GM15510 (cell line): ENCODE data around the gene UBE4A.

Source experiments
- POLR2A ChIP-seq: IDR thresholded peaks from 3 replicates; pipeline ENCODE4 v1.6.1; 2011; ENCODE audit warnings: borderline replicate concordance; ENCODE audit not compliant: insufficient read length; ENCODE audit errors: extremely low read depth

Gene UBE4A

GRCh38 chr11:118370774-118371173, 11.4 kb downstream of the UBE4A start:
- no peak for TF ChIP-seq POLR2A

DNA sequence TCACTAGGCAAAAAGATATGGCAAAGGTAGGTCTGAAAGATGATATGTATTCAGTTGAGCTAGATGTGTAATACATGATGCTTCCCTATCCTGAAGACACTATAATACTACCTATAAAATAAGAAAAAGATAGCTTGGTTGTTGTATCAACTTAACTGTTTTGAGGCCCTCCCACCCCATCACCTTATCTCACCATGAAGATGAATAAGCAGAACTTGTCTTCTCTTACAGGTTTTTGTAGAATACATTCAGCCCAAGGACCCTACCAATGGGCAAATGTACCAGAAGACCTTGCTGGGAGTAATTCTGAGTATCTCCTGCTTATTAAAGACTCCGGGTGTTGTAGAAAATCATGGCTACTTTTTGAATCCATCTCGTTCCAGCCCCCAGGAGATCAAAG, 13.9 kb downstream of the UBE4A start:
- TF ChIP-seq POLR2A, result no peak

DNA sequence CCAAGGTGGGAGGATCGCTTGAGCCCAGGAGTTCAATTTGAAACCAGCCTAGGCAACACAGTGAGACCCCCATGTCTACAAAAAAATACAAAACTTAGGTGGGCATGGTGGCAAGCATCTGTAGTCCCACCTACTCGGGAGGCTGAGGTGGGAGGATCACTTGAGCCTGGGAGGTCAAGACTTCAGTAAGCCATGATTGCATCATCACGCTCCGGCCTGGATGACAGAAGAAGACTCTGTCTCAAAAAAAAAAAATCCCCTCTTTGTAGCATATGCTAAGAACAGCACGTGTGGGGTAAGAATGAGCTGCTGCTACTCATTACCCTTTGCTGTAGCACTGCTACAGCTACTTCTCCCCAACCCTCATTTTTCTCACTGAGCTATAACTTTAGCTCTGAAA, 14.5 kb downstream of the UBE4A start:
- TF ChIP-seq POLR2A, result no peak

GRCh38 chr11:118374729-118375128, 15.3 kb downstream of the UBE4A start:
- TF ChIP-seq POLR2A, result no peak

DNA sequence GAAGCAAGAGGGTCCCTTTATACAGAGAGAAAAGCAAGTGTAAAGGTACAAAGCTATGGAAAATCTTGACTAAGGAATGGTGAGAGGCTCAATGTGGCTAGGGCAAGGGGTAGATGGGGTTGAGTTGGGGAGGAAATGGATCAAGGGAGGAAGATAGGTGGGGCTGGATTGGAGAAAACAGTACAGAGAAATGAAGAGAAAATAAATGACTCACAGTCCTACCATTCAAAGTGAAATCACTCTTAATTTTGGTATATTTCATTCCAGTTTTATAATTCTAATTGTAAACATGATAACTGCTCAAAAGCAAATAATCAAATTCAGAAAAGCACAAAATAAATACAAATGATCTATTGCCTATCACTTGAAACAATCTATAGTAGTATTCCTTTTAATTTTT, 16.6 kb downstream of the UBE4A start:
- no peak for TF ChIP-seq POLR2A

GRCh38 chr11:118379497-118379896, 20.1 kb downstream of the UBE4A start:
- no peak for TF ChIP-seq POLR2A

DNA sequence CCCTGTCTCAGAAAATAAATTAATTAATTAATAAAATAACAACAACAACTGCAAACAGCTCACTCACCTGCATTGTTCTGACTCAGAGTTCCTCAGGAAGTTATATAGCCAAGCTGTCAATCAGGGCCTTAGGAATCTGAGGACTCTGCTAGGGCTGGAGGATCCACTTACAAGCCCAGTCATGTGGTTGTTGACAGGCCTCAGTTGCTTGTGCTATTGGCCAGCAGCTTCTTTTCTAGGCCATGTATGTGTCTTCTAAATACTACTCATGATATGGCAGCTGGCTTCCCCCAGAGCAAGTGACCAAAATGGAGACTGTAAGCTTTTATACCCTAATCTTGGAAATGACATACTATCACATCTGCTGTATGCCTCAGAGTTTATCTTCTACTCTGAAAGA, 21.2 kb downstream of the UBE4A start:
- no peak for TF ChIP-seq POLR2A

DNA sequence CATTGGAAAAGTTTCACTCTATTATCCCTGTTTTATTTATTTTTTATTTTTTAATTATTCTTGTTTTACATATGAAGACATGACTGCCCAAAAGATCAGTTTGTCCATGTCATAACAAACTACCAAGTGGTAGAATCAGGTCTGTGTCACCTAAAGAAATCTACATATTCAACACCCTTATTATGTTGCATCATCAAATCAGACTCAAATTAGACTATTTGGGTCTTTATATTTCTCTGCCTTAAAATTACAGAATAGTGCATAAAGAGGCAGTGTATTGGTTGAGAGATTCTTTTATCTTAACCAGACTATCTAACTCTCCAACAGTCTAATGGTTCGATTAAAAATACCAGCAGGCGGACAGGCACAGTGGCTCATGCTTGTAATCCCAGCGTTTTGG, 23.6 kb downstream of the UBE4A start:
- TF ChIP-seq POLR2A, result no peak

GRCh38 chr11:118383657-118384056, 24.3 kb downstream of the UBE4A start:
- TF ChIP-seq POLR2A, result no peak

DNA sequence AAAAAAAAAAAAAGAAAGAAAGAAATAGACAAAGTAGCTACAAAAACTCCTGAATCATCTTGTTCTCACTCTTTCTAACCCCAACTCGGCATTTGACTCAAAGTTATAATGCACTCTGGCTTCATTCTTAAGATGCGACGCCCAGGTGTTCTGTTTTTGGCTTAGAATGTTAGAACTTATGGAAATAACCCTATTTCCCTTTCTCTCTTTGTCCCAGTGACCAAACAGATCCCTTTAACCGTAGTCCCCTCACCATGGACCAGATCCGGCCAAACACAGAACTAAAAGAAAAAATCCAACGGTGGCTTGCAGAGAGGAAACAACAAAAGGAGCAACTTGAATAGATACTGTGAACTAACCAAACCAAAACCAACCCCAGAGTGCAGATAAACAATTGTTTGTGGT, 36.7 kb downstream of the UBE4A start:
- TF ChIP-seq POLR2A, result no peak

DNA sequence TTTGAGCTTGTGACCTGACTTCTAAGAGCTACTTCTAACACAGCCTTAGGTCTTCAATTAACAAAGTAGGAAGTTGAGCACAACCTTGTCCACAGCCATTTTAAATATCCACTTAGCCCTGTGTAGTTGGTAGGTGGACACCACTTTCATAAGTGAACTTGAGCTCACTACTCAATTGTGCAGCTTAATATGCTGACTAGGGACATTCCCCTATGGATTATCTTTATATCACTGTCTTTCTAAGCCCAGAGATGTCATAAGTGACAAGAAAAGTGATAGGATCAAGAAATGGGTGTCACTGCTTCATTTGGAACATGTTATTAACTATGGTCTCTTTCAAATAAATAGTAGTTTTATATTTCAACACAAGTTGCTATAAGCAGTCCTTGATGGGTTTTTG, 38.0 kb downstream of the UBE4A start:
- TF ChIP-seq POLR2A, result no peak

- TF ChIP-seq POLR2A, result no peak
Measured at GRCh38 chr11:118398791-118399559, 39.6 kb downstream of the UBE4A start.

DNA sequence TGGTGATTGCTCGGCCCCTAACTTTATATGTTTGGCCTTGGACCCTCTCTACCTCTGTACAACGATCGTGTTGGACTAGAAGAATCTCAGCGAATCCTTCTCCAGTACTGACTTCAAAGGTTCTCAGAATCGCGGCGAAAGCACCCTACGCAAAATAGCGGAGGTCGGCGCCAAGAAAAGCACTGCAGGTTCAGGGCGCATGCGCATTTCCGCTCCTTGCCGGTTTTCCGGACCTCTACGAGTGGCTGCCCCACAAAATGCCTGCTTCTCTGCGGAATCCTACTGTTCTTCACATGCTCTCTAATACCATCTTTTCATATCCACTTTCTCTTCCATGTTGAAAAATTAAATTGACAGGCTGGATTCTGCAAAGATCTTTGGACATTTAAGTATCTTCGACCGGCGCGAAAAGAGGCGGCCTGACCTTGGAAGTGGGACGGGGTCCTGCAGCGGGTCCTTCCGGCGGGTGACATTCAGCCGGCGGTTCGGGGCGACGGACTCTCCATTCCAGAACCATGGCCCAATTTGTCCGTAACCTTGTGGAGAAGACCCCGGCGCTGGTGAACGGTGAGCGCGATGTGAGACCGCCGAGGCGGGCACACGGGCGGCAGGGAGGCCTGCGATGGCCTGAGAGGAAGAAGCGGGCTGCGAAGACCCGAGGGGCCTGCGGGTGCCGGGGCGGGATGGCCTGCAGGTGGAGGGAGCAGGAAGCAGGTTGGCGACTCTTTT, 41.9 kb downstream of the UBE4A start, which contains the start of gene ATP5MG:
Gene ATP5MG (plus strand): TSS at position 456 of the 729 bp plus-strand sequence. CDS start 60 bp downstream, at position 516.
- TF ChIP-seq POLR2A, result peak; percentile 79

DNA sequence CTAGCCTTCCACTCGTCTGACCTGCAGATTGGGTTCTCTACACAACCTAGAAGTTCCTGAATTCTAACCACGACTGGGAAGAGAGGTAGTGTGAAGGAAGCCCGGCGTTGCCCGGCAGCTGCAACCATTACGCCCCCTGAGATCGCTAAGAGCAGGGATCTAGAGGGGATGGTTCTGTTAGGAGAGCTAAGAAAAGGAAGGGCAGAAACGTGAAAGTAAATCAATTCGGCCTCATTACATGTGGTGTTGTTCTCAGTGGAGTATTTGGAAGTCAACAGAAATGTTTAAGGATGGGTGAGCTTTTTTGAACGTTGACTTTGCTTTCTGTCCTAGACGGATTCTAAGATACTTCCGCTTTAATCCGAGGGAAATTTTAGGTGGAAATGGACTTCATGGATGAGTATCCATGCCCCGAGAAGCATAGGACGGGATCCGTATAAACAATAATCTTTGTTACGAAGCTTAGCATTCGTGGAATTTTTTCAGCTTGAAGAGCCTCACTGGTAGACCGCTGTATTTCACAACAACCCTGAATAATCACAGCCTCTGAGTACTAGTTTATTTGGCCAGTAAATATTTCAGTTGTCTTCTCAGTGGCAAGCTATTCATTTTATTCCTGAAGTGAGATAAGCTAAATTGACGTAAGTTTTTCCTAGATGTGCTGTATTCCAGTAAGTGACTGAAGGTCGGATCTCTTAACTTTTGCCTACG, 42.6 kb downstream of the UBE4A start:
- no peak for TF ChIP-seq POLR2A

GRCh38 chr11:118406599-118407166, 47.3 kb downstream of the UBE4A start:
- TF ChIP-seq POLR2A, result no peak
